ENCODE data around the gene MRPL46. TPM values are rescaled to one million over a fixed set of nuclear protein-coding genes. Genes with fewer than 3 reads are reported as not detected.

Gene MRPL46
- total and polyA plus RNA-seq, 2 of the 8 experiments (the other 6 are each of a cell fraction or from before 2014, with no cell fraction given), result 17.2 to 24.5 TPM

DNA sequence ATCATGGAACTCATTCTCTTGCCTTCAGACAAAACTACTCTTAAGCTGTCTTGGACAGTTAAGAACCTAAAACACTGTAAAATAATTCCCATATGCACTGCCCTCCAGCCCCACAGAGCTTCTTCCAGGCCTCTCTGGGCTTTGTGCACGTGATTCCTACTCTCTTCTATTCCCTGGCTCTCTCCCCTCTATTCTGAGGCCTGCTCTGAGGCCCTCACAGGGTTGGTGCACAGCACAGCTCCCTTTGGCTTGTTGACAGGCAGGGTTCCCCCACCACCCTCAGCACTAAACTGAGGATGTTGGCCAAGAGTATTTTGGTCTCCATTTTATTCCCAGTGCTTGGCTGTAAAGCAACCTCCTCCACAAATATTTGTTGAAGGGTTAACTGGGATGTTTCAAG, 13.5 kb downstream of the MRPL46 start (continued):
- TF ChIP-seq, protein P1, sequence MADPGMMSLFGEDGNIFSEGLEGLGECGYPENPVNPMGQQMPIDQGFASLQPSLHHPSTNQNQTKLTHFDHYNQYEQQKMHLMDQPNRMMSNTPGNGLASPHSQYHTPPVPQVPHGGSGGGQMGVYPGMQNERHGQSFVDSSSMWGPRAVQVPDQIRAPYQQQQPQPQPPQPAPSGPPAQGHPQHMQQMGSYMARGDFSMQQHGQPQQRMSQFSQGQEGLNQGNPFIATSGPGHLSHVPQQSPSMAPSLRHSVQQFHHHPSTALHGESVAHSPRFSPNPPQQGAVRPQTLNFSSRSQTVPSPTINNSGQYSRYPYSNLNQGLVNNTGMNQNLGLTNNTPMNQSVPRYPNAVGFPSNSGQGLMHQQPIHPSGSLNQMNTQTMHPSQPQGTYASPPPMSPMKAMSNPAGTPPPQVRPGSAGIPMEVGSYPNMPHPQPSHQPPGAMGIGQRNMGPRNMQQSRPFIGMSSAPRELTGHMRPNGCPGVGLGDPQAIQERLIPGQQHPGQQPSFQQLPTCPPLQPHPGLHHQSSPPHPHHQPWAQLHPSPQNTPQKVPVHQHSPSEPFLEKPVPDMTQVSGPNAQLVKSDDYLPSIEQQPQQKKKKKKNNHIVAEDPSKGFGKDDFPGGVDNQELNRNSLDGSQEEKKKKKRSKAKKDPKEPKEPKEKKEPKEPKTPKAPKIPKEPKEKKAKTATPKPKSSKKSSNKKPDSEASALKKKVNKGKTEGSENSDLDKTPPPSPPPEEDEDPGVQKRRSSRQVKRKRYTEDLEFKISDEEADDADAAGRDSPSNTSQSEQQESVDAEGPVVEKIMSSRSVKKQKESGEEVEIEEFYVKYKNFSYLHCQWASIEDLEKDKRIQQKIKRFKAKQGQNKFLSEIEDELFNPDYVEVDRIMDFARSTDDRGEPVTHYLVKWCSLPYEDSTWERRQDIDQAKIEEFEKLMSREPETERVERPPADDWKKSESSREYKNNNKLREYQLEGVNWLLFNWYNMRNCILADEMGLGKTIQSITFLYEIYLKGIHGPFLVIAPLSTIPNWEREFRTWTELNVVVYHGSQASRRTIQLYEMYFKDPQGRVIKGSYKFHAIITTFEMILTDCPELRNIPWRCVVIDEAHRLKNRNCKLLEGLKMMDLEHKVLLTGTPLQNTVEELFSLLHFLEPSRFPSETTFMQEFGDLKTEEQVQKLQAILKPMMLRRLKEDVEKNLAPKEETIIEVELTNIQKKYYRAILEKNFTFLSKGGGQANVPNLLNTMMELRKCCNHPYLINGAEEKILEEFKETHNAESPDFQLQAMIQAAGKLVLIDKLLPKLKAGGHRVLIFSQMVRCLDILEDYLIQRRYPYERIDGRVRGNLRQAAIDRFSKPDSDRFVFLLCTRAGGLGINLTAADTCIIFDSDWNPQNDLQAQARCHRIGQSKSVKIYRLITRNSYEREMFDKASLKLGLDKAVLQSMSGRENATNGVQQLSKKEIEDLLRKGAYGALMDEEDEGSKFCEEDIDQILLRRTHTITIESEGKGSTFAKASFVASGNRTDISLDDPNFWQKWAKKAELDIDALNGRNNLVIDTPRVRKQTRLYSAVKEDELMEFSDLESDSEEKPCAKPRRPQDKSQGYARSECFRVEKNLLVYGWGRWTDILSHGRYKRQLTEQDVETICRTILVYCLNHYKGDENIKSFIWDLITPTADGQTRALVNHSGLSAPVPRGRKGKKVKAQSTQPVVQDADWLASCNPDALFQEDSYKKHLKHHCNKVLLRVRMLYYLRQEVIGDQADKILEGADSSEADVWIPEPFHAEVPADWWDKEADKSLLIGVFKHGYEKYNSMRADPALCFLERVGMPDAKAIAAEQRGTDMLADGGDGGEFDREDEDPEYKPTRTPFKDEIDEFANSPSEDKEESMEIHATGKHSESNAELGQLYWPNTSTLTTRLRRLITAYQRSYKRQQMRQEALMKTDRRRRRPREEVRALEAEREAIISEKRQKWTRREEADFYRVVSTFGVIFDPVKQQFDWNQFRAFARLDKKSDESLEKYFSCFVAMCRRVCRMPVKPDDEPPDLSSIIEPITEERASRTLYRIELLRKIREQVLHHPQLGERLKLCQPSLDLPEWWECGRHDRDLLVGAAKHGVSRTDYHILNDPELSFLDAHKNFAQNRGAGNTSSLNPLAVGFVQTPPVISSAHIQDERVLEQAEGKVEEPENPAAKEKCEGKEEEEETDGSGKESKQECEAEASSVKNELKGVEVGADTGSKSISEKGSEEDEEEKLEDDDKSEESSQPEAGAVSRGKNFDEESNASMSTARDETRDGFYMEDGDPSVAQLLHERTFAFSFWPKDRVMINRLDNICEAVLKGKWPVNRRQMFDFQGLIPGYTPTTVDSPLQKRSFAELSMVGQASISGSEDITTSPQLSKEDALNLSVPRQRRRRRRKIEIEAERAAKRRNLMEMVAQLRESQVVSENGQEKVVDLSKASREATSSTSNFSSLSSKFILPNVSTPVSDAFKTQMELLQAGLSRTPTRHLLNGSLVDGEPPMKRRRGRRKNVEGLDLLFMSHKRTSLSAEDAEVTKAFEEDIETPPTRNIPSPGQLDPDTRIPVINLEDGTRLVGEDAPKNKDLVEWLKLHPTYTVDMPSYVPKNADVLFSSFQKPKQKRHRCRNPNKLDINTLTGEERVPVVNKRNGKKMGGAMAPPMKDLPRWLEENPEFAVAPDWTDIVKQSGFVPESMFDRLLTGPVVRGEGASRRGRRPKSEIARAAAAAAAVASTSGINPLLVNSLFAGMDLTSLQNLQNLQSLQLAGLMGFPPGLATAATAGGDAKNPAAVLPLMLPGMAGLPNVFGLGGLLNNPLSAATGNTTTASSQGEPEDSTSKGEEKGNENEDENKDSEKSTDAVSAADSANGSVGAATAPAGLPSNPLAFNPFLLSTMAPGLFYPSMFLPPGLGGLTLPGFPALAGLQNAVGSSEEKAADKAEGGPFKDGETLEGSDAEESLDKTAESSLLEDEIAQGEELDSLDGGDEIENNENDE (IDR thresholded peaks at IDR 0.05; ENCODE audit: insufficient replicate concordance, low read length), result no peak
- TF ChIP-seq GTF2F1 (IDR thresholded peaks at IDR 0.05; ENCODE audit: borderline replicate concordance, low read depth, low read length) (no peak), RFX5 (IDR thresholded peaks at IDR 0.05; ENCODE audit: borderline replicate concordance, low read depth, low read length) (no peak), POLR2A (IDR thresholded peaks at IDR 0.05; ENCODE audit: control extremely low read depth in 1 of 2, low read depth in 2 of 2, low read length in 2 of 2) (no peak), KDM4A (IDR thresholded peaks at IDR 0.05; ENCODE audit: low read depth, low read length, severe bottlenecking) (no peak)
- TF ChIP-seq, protein P2, sequence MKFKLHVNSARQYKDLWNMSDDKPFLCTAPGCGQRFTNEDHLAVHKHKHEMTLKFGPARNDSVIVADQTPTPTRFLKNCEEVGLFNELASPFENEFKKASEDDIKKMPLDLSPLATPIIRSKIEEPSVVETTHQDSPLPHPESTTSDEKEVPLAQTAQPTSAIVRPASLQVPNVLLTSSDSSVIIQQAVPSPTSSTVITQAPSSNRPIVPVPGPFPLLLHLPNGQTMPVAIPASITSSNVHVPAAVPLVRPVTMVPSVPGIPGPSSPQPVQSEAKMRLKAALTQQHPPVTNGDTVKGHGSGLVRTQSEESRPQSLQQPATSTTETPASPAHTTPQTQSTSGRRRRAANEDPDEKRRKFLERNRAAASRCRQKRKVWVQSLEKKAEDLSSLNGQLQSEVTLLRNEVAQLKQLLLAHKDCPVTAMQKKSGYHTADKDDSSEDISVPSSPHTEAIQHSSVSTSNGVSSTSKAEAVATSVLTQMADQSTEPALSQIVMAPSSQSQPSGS (IDR thresholded peaks at IDR 0.05; ENCODE audit: low read length), result no peak
- TF ChIP-seq, protein P3, sequence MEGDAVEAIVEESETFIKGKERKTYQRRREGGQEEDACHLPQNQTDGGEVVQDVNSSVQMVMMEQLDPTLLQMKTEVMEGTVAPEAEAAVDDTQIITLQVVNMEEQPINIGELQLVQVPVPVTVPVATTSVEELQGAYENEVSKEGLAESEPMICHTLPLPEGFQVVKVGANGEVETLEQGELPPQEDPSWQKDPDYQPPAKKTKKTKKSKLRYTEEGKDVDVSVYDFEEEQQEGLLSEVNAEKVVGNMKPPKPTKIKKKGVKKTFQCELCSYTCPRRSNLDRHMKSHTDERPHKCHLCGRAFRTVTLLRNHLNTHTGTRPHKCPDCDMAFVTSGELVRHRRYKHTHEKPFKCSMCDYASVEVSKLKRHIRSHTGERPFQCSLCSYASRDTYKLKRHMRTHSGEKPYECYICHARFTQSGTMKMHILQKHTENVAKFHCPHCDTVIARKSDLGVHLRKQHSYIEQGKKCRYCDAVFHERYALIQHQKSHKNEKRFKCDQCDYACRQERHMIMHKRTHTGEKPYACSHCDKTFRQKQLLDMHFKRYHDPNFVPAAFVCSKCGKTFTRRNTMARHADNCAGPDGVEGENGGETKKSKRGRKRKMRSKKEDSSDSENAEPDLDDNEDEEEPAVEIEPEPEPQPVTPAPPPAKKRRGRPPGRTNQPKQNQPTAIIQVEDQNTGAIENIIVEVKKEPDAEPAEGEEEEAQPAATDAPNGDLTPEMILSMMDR (IDR thresholded peaks at IDR 0.05; ENCODE audit: control extremely low read depth in 1 of 3, insufficient read depth in 1 of 3, low read depth in 1 of 3, low read length in 3 of 3), result no peak

Data from H1 (cell line).